ENCODE measurements around the gene KCNH1.

KCNH1 gene

GRCh38 chr1:210654176-210654981 lies 479.6 kb downstream of the KCNH1 start:
- no peaks in the 10 kb centered on the region for H3K27me3 Mint-ChIP-seq
- no peak overlapping the region for H3K4me3 Mint-ChIP-seq
- no peak overlapping the region for H3K27ac Mint-ChIP-seq
- CTCF ChIA-PET = no interaction called here
- peaks cover 4% of the 10 kb centered on the region for H3K9me3 Mint-ChIP-seq
- DNase-seq = peak; percentile 24
- no peaks in the 10 kb centered on the region for H3K36me3 Mint-ChIP-seq
- H3K4me1 Mint-ChIP-seq = no peaks in the 10 kb centered on the region

DNA sequence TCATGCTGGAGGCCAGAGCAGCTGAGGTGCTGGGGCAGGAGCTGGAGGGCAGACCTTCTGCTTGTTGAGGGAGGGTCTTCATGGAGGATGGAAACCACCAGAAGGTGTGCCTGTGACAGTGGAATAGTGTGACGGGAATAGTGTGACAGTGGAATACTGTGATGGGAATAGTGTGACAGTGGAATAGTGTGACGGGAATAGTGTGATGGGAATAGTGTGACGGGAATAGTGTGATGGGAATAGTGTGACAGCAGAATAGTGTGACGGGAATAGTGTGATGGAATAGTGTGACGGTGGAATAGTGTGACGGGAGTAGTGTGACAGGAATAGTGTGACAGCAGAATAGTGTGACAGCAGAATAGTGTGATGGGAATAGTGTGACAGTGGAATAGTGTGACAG lies 480.2 kb downstream of the KCNH1 start:
- CTCF ChIA-PET = no interaction called here
- H3K4me3 Mint-ChIP-seq = no peak overlapping the region
- no peaks in the 10 kb centered on the region for H3K27me3 Mint-ChIP-seq
- H3K27ac Mint-ChIP-seq = no peak overlapping the region
- DNase-seq = no peak
- no peaks in the 10 kb centered on the region for H3K36me3 Mint-ChIP-seq
- H3K9me3 Mint-ChIP-seq = peaks cover 4% of the 10 kb centered on the region
- H3K4me1 Mint-ChIP-seq = no peaks in the 10 kb centered on the region

DNA sequence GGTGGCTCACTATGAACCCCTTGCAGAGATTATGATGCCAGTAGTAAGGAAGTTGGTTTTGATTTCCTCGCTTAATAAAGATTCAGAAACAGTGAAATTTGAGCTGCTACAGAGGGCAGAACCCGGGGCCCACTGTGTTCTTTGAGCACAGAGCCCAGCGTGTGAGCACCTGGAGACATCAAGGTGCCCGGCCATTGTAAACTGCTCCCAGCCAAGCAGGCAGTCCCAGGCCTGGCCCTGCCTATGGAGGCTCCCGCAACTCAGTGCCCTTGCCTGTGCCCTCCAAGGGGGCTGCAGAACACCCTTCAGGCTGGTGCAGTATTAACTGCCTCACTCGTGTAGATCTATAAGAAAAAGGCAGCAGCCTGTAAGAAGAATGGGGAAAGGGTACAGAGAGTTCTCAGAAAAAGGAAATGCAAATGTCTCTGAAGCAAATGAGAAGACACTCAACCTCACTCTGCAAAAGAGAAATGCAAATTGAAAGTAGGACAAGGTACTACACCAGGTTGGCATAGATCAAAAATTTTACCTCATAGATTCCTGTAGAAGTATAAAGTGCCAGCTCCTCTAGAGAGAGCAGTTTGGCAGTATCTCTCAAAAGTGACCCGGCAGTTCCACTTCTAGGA lies 481.5 kb downstream of the KCNH1 start:
- no peak overlapping the region for H3K4me3 Mint-ChIP-seq
- H3K27ac Mint-ChIP-seq = no peak overlapping the region
- CTCF ChIA-PET = interaction anchor here (1.1 kb wide), 1 partner anchor 204 kb away, joined by 3 read pairs; no protein-coding TSS in a partner anchor
- H3K9me3 Mint-ChIP-seq = peaks cover 4% of the 10 kb centered on the region
- no peaks in the 10 kb centered on the region for H3K36me3 Mint-ChIP-seq
- DNase-seq = no peak
- H3K27me3 Mint-ChIP-seq = no peaks in the 10 kb centered on the region
- H3K4me1 Mint-ChIP-seq = peaks cover 9% of the 10 kb centered on the region

DNA sequence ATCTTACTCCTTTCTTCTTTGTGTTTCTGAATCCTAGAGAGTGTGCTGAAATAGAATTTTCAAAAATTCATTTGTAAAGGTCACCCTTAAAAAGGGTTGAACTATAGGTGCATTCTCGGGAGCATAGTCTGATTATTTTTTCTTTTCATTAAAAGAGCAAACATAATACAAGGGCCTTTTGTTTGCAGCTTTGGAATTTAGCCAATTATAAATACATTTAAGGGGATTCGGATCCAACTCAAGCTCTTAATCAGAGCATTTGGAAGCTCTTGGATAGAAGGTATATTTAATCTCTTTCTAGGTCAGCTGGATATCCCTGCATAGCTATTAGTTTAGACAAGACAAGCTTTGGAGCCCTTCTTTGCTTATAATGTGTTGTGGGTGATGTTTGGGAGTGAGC lies 483.5 kb downstream of the KCNH1 start:
- CTCF ChIA-PET = no interaction called here
- no peak overlapping the region for H3K4me3 Mint-ChIP-seq
- H3K9me3 Mint-ChIP-seq = peaks cover 4% of the 10 kb centered on the region
- no peak overlapping the region for H3K27ac Mint-ChIP-seq
- H3K4me1 Mint-ChIP-seq = peaks cover 11% of the 10 kb centered on the region
- H3K36me3 Mint-ChIP-seq = no peaks in the 10 kb centered on the region
- DNase-seq = no peak
- no peaks in the 10 kb centered on the region for H3K27me3 Mint-ChIP-seq

GRCh38 chr1:210648588-210649269 lies 485.2 kb downstream of the KCNH1 start:
- H3K36me3 Mint-ChIP-seq = no peaks in the 10 kb centered on the region
- no peaks in the 10 kb centered on the region for H3K27me3 Mint-ChIP-seq
- no peak overlapping the region for H3K4me3 Mint-ChIP-seq
- peaks cover under 1% of the 10 kb centered on the region for H3K9me3 Mint-ChIP-seq
- H3K4me1 Mint-ChIP-seq = peaks cover 11% of the 10 kb centered on the region
- no peak for DNase-seq
- CTCF ChIA-PET = no interaction called here
- H3K27ac Mint-ChIP-seq = no peak overlapping the region

- CTCF ChIA-PET = interaction anchor here (0.5 to 0.7 kb wide), 2 partner anchors 20 to 68 kb away, joined by 3 to 4 read pairs; no protein-coding TSS in a partner anchor
- no peaks in the 10 kb centered on the region for H3K36me3 Mint-ChIP-seq
- no peaks in the 10 kb centered on the region for H3K9me3 Mint-ChIP-seq
Measured at GRCh38 chr1:210647406-210648333, 486.3 kb downstream of the KCNH1 start.

GRCh38 chr1:210646258-210646616 lies 487.7 kb downstream of the KCNH1 start:
- no peak for DNase-seq
- no peaks in the 10 kb centered on the region for H3K36me3 Mint-ChIP-seq
- no peaks in the 10 kb centered on the region for H3K9me3 Mint-ChIP-seq
- no peak overlapping the region for H3K4me3 Mint-ChIP-seq
- CTCF ChIA-PET = no interaction called here
- H3K27ac Mint-ChIP-seq = no peak overlapping the region
- no peaks in the 10 kb centered on the region for H3K27me3 Mint-ChIP-seq
- peaks cover 11% of the 10 kb centered on the region for H3K4me1 Mint-ChIP-seq

More at GRCh38 chr1:210647406-210648333, 486.3 kb downstream of the KCNH1 start:
- DNase-seq = no peak
- no peaks in the 10 kb centered on the region for H3K27me3 Mint-ChIP-seq
- no peak overlapping the region for H3K4me3 Mint-ChIP-seq
- H3K27ac Mint-ChIP-seq = no peak overlapping the region
- peaks cover 11% of the 10 kb centered on the region for H3K4me1 Mint-ChIP-seq

- Mint-ChIP-seq H3K27me3 (no peaks in the 10 kb centered on the region), H3K9me3 (no peaks in the 10 kb centered on the region), H3K4me1 (peaks cover 11% of the 10 kb centered on the region), H3K27ac (no peak overlapping the region), H3K36me3 (no peaks in the 10 kb centered on the region), H3K4me3 (no peak overlapping the region)
- CTCF ChIA-PET = no interaction called here
- no peak for DNase-seq
Measured at GRCh38 chr1:210645582-210646257, 488.2 kb downstream of the KCNH1 start.

- Mint-ChIP-seq H3K4me3 (no peak overlapping the region), H3K4me1 (no peaks in the 10 kb centered on the region), H3K27ac (no peak overlapping the region), H3K27me3 (peaks cover 4% of the 10 kb centered on the region), H3K9me3 (no peaks in the 10 kb centered on the region), H3K36me3 (no peaks in the 10 kb centered on the region)
- no peak for DNase-seq
- CTCF ChIA-PET = no interaction called here
Measured at GRCh38 chr1:210641582-210641981, 492.4 kb downstream of the KCNH1 start.

DNA sequence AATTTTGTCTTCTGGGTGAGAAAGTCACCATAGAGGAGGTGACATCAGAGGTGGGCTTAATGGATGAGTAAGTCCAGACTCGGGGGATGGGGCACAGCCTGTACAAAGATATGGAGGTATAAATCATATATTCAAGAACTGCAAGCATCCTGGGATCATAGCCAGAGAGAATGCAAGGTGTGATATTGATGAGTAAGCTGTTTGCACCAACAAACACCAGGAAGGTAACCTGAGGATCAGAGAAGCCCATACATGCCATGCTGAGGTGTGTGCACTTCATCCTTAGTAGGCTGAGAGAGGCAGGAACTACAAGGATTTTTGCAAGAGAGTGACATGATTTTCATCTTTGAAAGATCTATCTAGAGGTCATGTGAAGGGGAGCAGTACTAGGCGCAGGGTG lies 498.8 kb downstream of the KCNH1 start:
- Mint-ChIP-seq H3K36me3 (no peaks in the 10 kb centered on the region), H3K27me3 (peaks cover 4% of the 10 kb centered on the region), H3K27ac (no peak overlapping the region), H3K4me1 (no peaks in the 10 kb centered on the region), H3K9me3 (no peaks in the 10 kb centered on the region), H3K4me3 (no peak overlapping the region)
- CTCF ChIA-PET = no interaction called here
- DNase-seq = no peak

GRCh38 chr1:210633636-210634035 lies 500.3 kb downstream of the KCNH1 start:
- Mint-ChIP-seq H3K4me1 (no peaks in the 10 kb centered on the region), H3K27ac (no peak overlapping the region), H3K4me3 (no peak overlapping the region), H3K36me3 (no peaks in the 10 kb centered on the region), H3K9me3 (no peaks in the 10 kb centered on the region), H3K27me3 (no peaks in the 10 kb centered on the region)
- CTCF ChIA-PET = no interaction called here
- no peak for DNase-seq

DNA sequence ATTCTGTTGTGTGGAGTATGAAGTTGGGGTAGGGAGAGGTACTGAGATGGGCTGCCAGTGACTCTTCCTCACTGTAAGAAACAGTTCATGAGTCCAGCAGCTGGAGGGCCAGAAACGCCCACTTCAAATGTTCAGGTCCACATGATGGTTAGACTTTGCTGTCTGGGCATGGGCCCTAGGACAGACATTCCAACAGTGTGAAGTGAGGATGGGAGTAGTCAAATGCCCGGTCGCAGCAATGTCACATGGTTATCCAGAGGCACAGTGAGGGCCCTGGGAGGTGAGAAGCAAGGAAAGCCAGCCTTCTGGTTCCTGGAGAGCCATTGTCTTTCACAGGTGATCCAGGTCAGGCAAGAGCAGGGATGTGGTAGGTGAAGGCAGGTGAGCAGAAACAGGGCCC lies 500.8 kb downstream of the KCNH1 start:
- Mint-ChIP-seq H3K4me3 (no peak overlapping the region), H3K27me3 (no peaks in the 10 kb centered on the region)

GRCh38 chr1:210631399-210631798 lies 502.5 kb downstream of the KCNH1 start:
- Mint-ChIP-seq H3K27ac (no peak overlapping the region), H3K4me1 (no peaks in the 10 kb centered on the region), H3K27me3 (no peaks in the 10 kb centered on the region), H3K4me3 (no peak overlapping the region), H3K36me3 (no peaks in the 10 kb centered on the region), H3K9me3 (no peaks in the 10 kb centered on the region)
- no peak for DNase-seq
- CTCF ChIA-PET = no interaction called here

More for the DNA sequence above, 500.8 kb downstream of the KCNH1 start:
- Mint-ChIP-seq H3K27ac (no peak overlapping the region), H3K36me3 (no peaks in the 10 kb centered on the region), H3K4me1 (no peaks in the 10 kb centered on the region), H3K9me3 (no peaks in the 10 kb centered on the region)
- CTCF ChIA-PET = no interaction called here
- no peak for DNase-seq

DNA sequence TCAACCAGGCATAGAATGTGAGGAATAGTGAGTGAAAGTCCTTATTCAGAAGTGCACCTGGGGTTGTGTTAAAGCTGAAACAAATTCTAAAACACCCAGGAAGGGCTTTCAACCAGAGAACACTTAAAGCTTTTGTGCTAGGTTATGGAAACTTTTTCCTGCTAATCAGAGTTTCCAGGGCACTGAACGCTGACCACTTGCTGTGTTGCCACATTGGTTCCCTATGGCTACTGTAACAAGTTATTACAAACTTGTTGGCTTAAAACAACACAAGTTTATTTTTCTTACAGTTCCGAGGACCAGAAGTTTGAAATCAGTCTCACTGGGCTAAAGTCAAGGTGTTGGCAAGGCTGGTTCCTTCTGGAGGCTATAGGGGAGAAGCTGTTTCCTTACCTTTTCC lies 504.7 kb downstream of the KCNH1 start:
- H3K27me3 Mint-ChIP-seq = no peaks in the 10 kb centered on the region
- H3K4me1 Mint-ChIP-seq = no peaks in the 10 kb centered on the region
- no peak for DNase-seq
- H3K36me3 Mint-ChIP-seq = no peaks in the 10 kb centered on the region
- CTCF ChIA-PET = no interaction called here
- H3K27ac Mint-ChIP-seq = no peak overlapping the region
- H3K4me3 Mint-ChIP-seq = no peak overlapping the region
- H3K9me3 Mint-ChIP-seq = no peaks in the 10 kb centered on the region

Data from activated naive CD4-positive, alpha-beta T cell treated with anti-CD3 and anti-CD28 coated beads, Interleukin-2, amount 10 ng/mL, durations not matched to agents 7 days and 5 days (primary cell).